Neural progenitor cell (in vitro differentiated cells): ENCODE data around the gene KDM4B.

Experiments
- CTCF ChIP-seq: fragments of 200-600 bp; sonication (generic); IDR thresholded peaks from 2 replicates; pipeline ENCODE4 v1.5.1; 2017; ENCODE audit warnings: antibody characterized with exemption, mild to moderate bottlenecking
- EZH2 ChIP-seq: fragments of 200-600 bp; sonication (generic); IDR thresholded peaks from 2 replicates; pipeline ENCODE4 v1.6.1; 2017; ENCODE audit warnings: antibody characterized with exemption, mild to moderate bottlenecking, moderate library complexity
- EZH2phosphoT487 ChIP-seq: fragments of 200-600 bp; sonication (generic); IDR thresholded peaks from 2 replicates; pipeline ENCODE4 v1.6.1; 2017; ENCODE audit warnings: antibody characterized with exemption

DNA sequence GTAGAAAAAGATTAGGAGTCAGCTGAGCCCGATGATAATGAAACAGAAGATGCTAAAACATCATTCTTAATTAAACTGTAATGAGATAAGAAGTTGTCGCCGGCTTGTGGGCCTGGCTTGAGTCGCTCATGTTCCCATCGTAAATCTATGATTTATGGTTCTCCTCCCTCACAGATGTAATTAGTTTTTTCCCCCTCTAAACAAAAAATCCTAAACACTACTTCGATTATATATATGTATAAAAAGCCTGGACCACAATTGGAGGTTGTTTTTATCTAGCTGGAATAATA lies 220.3 kb downstream of the KDM4B start:
- TF ChIP-seq CTCF (no peak), EZH2phosphoT487 (no peak), EZH2 (no peak)
